Esophagus (tissue), 2 donors: ENCODE results near the gene MTSS2. TPM values are rescaled to one million over a fixed set of nuclear protein-coding genes. Genes with fewer than 3 reads are reported as not detected.
A peak's percentile ranks its signal among the peaks of the same experiment; 100 is the strongest.

ENCODE experiments used
- H3K27ac ChIP-seq, 2 donors: one replicate each; pipeline ENCODE4 v1.5.1; 2013; ENCODE audit warnings: low read depth in 2 of 2, mild to moderate bottlenecking in 2 of 2, inconsistent platforms in 1 of 2, low read length in 1 of 2, moderate library complexity in 1 of 2
- H3K27me3 ChIP-seq, 2 donors: one replicate each; pipeline ENCODE4 v1.6.1; 2013; ENCODE audit warnings: low read length in 2 of 2, control low read depth in 1 of 2, mild to moderate bottlenecking in 1 of 2; ENCODE audit not compliant: insufficient read depth in 2 of 2, control insufficient read depth in 1 of 2
- H3K36me3 ChIP-seq, 2 donors: one replicate each; pipeline ENCODE4 v1.6.1; 2013; ENCODE audit warnings: low read length in 1 of 2; ENCODE audit not compliant: control insufficient read depth in 2 of 2, insufficient read depth in 2 of 2
- H3K4me1 ChIP-seq, 2 donors: one replicate each; pipeline ENCODE4 v1.6.1; 2013; ENCODE audit warnings: low read length in 1 of 2; ENCODE audit not compliant: control insufficient read depth in 2 of 2, insufficient read depth in 2 of 2
- H3K4me3 ChIP-seq, 2 donors: one replicate each; pipeline ENCODE4 v1.5.1; 2013; ENCODE audit warnings: low read length in 2 of 2, mild to moderate bottlenecking in 2 of 2, low read depth in 1 of 2, moderate library complexity in 1 of 2
- H3K9me3 ChIP-seq, 2 donors: one replicate each; pipeline ENCODE4 v1.6.1; 2013; ENCODE audit warnings: mild to moderate bottlenecking in 2 of 2, low read depth in 1 of 2, low read length in 1 of 2, moderate library complexity in 1 of 2; ENCODE audit not compliant: control insufficient read depth in 2 of 2, insufficient read depth in 1 of 2
- WGBS, 2 donors: extraction: QIAGEN DNeasy Blood & Tissue Kit; methylation state at CpG; one replicate each; pipeline ENCODE4 v1.1.7; 2013; 5-methylcytosine and 5-hydroxymethylcytosine counted together
- polyA plus RNA-seq, 2 donors: library from polyadenylated mRNA; stranded (reverse); fragments of 200-250 nt; gene quantifications; one replicate each; pipeline ENCODE4 v1.2.3, GENCODE V29; 2013
- donor health status: healthy with polysubstance abuse.
- donor health status: Bipolar disorder and iron deficiency.

Gene MTSS2
- polyA plus RNA-seq, 2 donors = 27.4 to 62.9 TPM

- peaks cover 0 to 3% of the 10 kb centered on the region in 2 donors for H3K36me3 ChIP-seq
- peak overlapping the region; percentile 6 to 24 for H3K27ac ChIP-seq
- WGBS, 2 donors = 78 to 86% methylated on average over 5 of the region's 5 CpGs
These were observed 23.6 kb upstream of the MTSS2 start for GRCh38 chr16:70709457-70709856.

DNA sequence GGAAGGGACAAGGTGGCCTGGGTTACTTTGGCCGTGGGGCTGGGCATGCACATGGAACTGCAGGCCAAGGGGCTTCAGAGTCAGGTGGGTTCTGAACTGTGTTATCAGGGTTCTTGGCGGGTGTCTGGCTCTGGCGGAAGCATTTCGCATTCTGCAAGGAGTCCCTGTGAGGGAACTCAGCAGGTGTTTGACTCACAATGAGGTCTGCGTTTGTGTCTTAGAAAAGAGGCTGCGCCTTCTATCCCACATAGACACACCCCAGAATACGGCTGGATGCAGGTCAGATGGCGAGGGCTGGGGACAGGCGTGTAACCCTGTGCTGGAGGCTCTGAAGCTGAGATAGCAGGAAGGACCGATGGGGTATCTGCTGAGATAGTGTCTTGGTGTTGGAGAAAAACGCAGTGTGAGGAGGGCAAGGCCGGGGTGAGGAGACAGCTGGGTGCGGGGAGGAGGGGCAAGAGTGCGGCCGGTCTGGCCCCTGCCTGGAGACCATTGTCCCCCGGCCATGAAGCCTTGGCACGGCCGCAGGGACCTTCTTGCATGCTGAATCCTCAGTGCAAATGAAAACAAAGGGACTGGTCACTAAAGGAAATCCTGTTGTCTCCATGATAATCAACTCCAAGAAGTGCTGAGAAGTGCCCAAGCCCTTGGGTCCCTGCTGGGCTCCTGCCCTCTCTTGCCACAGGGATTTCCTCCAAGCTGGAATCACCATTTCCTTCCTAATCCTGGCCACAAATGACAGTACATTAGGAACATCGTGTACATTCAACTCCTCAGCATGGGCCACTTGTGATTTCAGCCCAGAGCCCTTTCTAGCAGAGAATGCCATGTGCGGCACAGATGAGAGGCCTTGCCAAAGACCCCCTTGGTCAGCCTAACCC lies 22.8 kb upstream of the MTSS2 start:
- Histone ChIP-seq H3K27ac (peak overlapping the region; percentile 6 to 22), H3K4me1 (peaks cover 14 to 32% of the 10 kb centered on the region in 2 donors), H3K27me3 (no peaks in the 10 kb centered on the region), H3K4me3 (no peak overlapping the region), H3K9me3 (no peaks in the 10 kb centered on the region), H3K36me3 (peaks cover 0 to 5% of the 10 kb centered on the region in 2 donors)
- whole genome bisulfite sequencing, 2 donors = 87 to 89% methylated on average over 20 of the region's 20 CpGs

More at GRCh38 chr16:70709457-70709856, 23.6 kb upstream of the MTSS2 start:
- no peak overlapping the region for H3K4me3 ChIP-seq
- H3K9me3 ChIP-seq = no peaks in the 10 kb centered on the region
- H3K4me1 ChIP-seq = peaks cover 12 to 24% of the 10 kb centered on the region in 2 donors
- no peaks in the 10 kb centered on the region for H3K27me3 ChIP-seq

DNA sequence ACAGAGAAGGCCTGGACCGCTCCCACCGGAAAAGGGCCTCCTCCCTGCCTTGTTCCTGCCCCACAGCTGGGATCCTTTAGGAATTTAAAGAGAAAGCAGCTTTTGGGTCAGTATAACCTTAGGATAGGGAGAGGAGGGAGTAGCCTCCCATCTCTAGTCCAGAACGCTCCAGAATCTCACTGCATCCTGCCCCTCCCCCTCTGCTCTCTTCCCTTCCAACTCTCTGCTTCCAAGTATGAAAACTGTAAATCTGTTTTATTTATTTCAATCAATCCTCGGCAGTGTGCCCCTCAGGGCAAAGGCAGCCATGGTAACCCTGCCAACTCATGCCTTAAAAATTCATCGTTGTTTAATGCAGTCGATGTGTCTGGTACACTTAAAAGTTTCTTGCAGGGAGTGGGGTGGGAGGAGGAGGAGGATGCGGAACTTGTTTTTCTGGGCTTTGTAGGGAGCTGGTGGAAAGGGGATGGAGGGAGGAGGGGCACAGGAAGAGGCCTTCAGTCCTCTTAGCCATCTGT lies 21.2 kb upstream of the MTSS2 start:
- no peak overlapping the region for H3K4me3 ChIP-seq
- no peaks in the 10 kb centered on the region for H3K9me3 ChIP-seq
- peak overlapping the region; percentile 75 to 77 for H3K27ac ChIP-seq
- H3K27me3 ChIP-seq = no peaks in the 10 kb centered on the region
- 26 to 49% methylated on average over 7 of the region's 7 CpGs for WGBS, 2 donors
- peaks cover 0 to 5% of the 10 kb centered on the region in 2 donors for H3K36me3 ChIP-seq
- peaks cover 19 to 48% of the 10 kb centered on the region in 2 donors for H3K4me1 ChIP-seq

DNA sequence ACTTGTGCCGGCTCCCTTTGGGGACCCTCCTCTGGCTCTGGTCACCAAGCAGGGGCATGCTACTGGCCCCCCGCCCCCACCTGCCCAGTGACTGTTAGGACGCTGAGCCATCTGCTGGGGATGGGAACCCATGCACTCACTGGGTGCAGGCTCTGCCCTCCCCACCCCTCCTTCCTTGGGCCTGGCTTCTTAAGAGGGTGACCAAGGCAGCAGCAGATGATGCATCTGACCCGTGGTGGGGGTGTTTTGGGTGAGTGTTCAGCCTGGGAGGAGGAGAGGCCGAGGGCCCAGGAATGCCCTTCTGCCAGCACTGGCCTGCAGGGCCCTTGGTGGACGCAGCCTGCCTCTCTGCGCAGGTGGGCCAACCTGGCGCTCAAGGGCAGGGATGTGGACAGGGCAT lies 19.2 kb upstream of the MTSS2 start:
- Histone ChIP-seq H3K27me3 (no peaks in the 10 kb centered on the region), H3K36me3 (peaks cover 0 to 2% of the 10 kb centered on the region in 2 donors), H3K27ac (peak overlapping the region; percentile 81 to 95), H3K4me1 (peaks cover 30 to 65% of the 10 kb centered on the region in 2 donors), H3K9me3 (no peaks in the 10 kb centered on the region), H3K4me3 (no peak overlapping the region)
- WGBS, 2 donors = 85 to 86% methylated on average over 8 of the region's 8 CpGs

GRCh38 chr16:70704586-70704985 lies 18.7 kb upstream of the MTSS2 start:
- peak overlapping the region; percentile 81 to 95 for H3K27ac ChIP-seq
- H3K36me3 ChIP-seq = peaks cover 0 to 2% of the 10 kb centered on the region in 2 donors
- peaks cover 29 to 65% of the 10 kb centered on the region in 2 donors for H3K4me1 ChIP-seq
- WGBS, 2 donors = 63 to 68% methylated on average over 11 of the region's 11 CpGs
- no peaks in the 10 kb centered on the region for H3K9me3 ChIP-seq
- H3K4me3 ChIP-seq = no peak overlapping the region
- H3K27me3 ChIP-seq = no peaks in the 10 kb centered on the region

- Histone ChIP-seq H3K36me3 (peaks cover 0 to 2% of the 10 kb centered on the region in 2 donors), H3K9me3 (no peaks in the 10 kb centered on the region), H3K4me1 (peaks cover 26 to 70% of the 10 kb centered on the region in 2 donors), H3K27ac (peak overlapping the region; percentile 81 to 95), H3K27me3 (no peaks in the 10 kb centered on the region), H3K4me3 (no peak overlapping the region)
- 78 to 83% methylated on average over 6 of the region's 6 CpGs for WGBS, 2 donors
These were observed 18.1 kb upstream of the MTSS2 start for GRCh38 chr16:70703835-70704381.

DNA sequence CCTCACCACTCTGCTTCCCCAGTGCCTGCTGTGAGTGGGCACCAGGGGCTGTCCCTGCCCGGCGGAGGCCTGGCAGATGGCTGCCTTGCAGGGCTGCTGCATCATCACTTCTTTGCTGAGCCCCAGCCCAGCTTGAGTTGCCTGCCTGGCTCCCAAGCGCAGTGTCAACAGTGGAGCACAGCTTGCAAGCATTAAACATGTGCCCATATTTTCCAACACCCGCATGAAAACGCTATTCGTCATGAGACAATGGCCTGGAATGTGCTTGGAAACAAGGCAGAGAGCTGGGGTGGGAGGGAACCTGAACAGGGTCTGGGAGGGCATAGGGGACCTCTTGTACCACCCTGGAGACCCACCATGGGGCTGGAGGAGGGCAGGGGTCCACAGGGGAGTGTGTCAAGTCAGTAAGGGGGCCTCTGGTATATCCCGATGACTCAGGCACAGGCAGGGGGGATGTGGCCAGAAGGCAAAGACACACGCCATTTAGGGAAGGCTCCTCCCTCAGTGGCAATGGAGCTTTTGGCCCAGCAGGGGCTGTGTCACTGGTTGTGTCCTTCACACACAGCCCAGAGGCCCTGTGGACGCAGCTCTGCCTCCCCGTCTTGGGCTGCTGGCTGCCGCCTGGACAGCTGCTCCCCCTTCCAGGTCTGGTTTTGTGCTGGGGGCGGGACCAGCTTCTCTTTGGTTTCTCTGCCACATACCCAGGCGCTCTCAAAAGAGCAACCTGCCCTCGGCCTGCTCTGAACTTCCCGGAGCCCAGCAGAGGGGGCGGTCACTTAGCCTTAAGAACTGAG lies 17.4 kb upstream of the MTSS2 start:
- peaks cover 0 to 6% of the 10 kb centered on the region in 2 donors for H3K36me3 ChIP-seq

DNA sequence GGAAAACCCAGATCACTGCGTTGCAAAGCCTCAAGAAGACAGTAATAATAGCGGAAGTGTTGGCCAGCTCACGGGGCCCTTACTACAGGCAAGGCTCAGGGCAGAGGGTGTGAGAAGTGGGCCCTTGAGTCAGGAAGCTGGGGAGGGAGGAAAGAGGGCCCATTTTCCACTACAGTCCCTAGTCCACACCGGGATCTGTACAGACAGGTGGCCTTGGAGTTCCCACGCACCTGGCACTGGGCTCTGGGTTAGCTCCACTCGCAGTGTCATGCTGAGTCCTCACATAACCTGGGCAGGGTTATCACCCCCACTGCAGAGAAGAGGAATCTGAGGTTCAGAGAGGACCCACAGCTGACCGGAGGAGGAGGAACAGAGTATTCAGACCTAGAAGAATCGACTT lies 16.8 kb upstream of the MTSS2 start:
- H3K36me3 ChIP-seq = peaks cover 0 to 6% of the 10 kb centered on the region in 2 donors
- H3K4me3 ChIP-seq = no peak overlapping the region
- H3K27me3 ChIP-seq = no peaks in the 10 kb centered on the region
- H3K27ac ChIP-seq = peak overlapping the region; percentile 81 to 95
- H3K9me3 ChIP-seq = no peaks in the 10 kb centered on the region
- WGBS, 2 donors = 57 to 66% methylated on average over 8 of the region's 8 CpGs
- peaks cover 37 to 82% of the 10 kb centered on the region in 2 donors for H3K4me1 ChIP-seq

More for the DNA sequence above, 17.4 kb upstream of the MTSS2 start:
- Histone ChIP-seq H3K27ac (peak overlapping the region; percentile 81 to 95), H3K4me3 (no peak overlapping the region), H3K9me3 (no peaks in the 10 kb centered on the region), H3K4me1 (peaks cover 32 to 76% of the 10 kb centered on the region in 2 donors), H3K27me3 (no peaks in the 10 kb centered on the region)
- 48 to 59% methylated on average over 16 of the region's 16 CpGs for WGBS, 2 donors

GRCh38 chr16:70701998-70702397 lies 16.1 kb upstream of the MTSS2 start:
- Histone ChIP-seq H3K27me3 (no peaks in the 10 kb centered on the region), H3K4me3 (no peak overlapping the region), H3K27ac (peak overlapping the region; percentile 81 to 95), H3K4me1 (peaks cover 41 to 85% of the 10 kb centered on the region in 2 donors), H3K9me3 (no peaks in the 10 kb centered on the region), H3K36me3 (peaks cover 0 to 6% of the 10 kb centered on the region in 2 donors)
- WGBS, 2 donors = 58 to 69% methylated on average over 8 of the region's 8 CpGs
